Motor neuron (in vitro differentiated cells): ENCODE results near the gene UCK1. TPM values are rescaled to one million over a fixed set of nuclear protein-coding genes. Genes with fewer than 3 reads are reported as not detected.

Experiments used
- ATAC-seq, 8 experiments: fragments of 200-7000 bp; cut with Tn5 transposase; replicated peaks in 6 of 8; 2 replicates each; pipeline ENCODE4 v1.8.0; 2021; ENCODE audit warnings: mild to moderate bottlenecking in 8 of 8, moderate library complexity in 8 of 8
- H3K27ac ChIP-seq, 2 donors: fragments of 250-450 bp; sonication (Bioruptor Pico); 2 replicates each; pipeline ENCODE4 v1.9.0; 2021; ENCODE audit warnings: antibody characterized with exemption in 2 of 2, mild to moderate bottlenecking in 2 of 2, moderate library complexity in 1 of 2
- H3K4me1 ChIP-seq, 2 donors: fragments of 250-450 bp; sonication (Bioruptor Pico); replicated peaks in 1 of 2; 2 replicates each; pipeline ENCODE4 v1.6.1; 2021; ENCODE audit warnings: antibody characterized with exemption in 2 of 2, mild to moderate bottlenecking in 2 of 2, moderate library complexity in 1 of 2
- H3K4me3 ChIP-seq, 5 donors: fragments of 250-450 bp; sonication (Bioruptor Pico); 2 replicates each; pipeline ENCODE4 v1.9.0; 2021; ENCODE audit warnings: antibody characterized with exemption in 5 of 5, mild to moderate bottlenecking in 5 of 5, moderate library complexity in 4 of 5
- WGBS, 10 experiments: fragments of 450-650 bp; shearing (Covaris generic); methylation state at CpG; one replicate each; pipeline ENCODE4 v1.0.0; 2022; 5-methylcytosine and 5-hydroxymethylcytosine counted together
- in situ Hi-C, 9 experiments: fragments of 400-800 bp; cut with MboI; loops; one replicate each; pipeline ENCODE4 v1.15.0; 2021; ENCODE audit warnings: low sequenced_read_pairs in 9 of 9, low pct_unique_long_range_greater_than_20kb in 2 of 9; ENCODE audit not compliant: unreplicated experiment in 9 of 9
- total RNA-seq, 8 experiments: library from RNA; unstranded; fragments of 300-600 nt; gene quantifications; 2 replicates each; pipeline versions ENCODE4 v1.2.3 to v1.2.4, GENCODE V29; 2022

The UCK1 gene
- total RNA-seq, 8 experiments from 2014 or later: 12.7 to 28.2 (median 18.4) TPM

DNA sequence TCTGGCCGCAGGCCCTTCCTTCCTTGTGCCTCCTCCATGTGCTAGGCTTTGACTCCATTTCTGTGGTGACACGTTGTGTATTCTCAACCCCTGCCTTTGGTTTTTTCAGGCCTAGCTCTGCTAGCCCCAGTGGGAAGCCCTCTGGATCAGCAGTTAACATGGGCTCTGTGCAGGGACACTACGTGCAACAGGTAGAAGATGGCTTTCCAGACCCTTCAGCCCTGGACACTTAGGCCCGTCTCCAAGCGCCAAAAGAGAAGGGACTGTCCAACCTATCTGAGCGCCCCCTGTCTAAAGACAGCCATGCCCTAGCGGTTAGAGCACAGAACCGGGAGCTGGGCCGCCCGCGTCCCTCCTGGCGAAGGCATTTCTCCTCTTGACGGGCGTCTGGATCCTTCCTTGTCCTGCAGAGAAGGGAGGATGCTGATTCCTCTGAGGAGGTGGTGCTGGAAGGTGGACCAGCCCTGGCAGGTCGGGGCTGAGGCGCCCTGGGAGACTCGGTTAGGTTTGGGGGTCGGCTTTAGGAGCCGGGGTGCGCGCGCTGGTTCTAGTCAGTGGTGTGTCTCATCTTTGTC, 36.7 kb downstream of the UCK1 start:
- H3K4me3 ChIP-seq: no peak overlapping the region
- H3K4me1 ChIP-seq: no peaks in the 10 kb centered on the region
- 88 to 100% (median 92%) methylated on average over 1 to 15 of the region's 22 CpGs; no CpG with 5 or more reads in 5 of the 10 experiments for WGBS, 10 experiments
- no peak for ATAC-seq
- in situ Hi-C loops: loop anchor here in 1 of 9 experiments (25.0 kb wide), 1 partner anchor 132 kb away; no protein-coding TSS in a partner anchor
- H3K27ac ChIP-seq: no peak overlapping the region

DNA sequence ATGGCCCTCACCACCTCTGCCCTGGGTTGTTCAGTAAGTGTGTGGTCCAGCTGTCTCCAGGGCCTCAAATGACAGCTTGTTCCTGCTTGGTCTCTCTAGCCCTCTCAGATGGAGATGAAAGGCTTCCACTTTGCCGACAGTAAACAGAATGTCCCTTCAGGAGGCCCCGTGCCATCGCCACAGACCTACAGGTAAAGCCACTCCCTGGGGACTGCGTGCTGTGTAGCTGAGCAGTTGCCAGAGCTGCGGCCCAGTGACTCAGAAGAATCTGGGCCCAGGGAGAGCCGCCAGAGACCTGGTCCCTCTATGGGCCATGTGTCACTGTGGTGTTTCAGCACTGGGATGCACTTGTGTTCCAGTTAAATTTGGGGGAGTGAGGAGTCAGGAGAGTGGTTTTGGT, 39.0 kb downstream of the UCK1 start:
- Histone ChIP-seq H3K27ac (no peak overlapping the region), H3K4me1 (no peaks in the 10 kb centered on the region), H3K4me3 (no peak overlapping the region)
- in situ Hi-C loops: loop anchor here in 1 of 9 experiments (25.0 kb wide), 1 partner anchor 130 kb away; no protein-coding TSS in a partner anchor
- WGBS, 10 experiments: 50 to 100% (median 96%) methylated on average over 1 to 4 of the region's 6 CpGs; no CpG with 5 or more reads in 5 of the 10 experiments
- ATAC-seq: no peak

DNA sequence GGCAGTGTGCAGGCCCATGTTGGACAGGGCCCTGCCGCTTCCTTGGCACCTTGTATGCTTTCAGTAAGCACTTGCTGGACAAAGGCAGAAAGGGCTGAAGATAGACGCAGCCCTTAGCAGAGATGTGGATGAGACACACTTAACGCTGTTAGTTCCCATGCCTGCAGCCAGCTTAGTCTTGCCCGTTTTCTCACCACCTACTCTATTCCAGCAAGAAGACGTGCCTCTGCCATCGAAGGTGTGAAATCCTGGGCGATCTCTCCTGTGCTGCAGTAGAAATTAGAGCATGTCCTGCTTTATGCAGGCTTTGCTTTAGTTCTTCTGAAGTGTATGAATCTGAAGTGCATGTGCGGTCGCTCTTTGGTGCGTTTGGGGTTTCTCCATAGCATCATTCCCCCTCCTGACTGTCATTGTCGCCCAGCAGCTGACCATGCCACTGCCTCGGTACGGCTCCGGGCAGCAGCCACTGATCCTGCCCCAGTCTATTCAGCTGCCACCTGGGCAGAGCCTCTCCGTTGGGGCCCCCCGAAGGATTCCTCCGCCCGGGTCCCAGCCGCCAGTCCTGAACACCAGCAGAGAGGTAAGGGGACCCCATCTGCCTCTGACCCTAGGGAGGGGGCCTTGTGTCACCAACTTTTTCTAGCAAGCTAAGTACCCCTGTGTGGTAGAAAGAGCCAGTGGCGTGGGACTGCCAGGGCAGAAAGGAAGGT, 39.9 kb downstream of the UCK1 start:
- WGBS, 10 experiments: 82 to 100% (median 95%) methylated on average over 1 to 8 of the region's 20 CpGs; no CpG with 5 or more reads in 4 of the 10 experiments
- Histone ChIP-seq H3K4me1 (no peaks in the 10 kb centered on the region), H3K4me3 (no peak overlapping the region), H3K27ac (no peak overlapping the region)
- no peak for ATAC-seq
- in situ Hi-C loops: loop anchor here in 1 of 9 experiments (25.0 kb wide), 1 partner anchor 129 kb away; no protein-coding TSS in a partner anchor

DNA sequence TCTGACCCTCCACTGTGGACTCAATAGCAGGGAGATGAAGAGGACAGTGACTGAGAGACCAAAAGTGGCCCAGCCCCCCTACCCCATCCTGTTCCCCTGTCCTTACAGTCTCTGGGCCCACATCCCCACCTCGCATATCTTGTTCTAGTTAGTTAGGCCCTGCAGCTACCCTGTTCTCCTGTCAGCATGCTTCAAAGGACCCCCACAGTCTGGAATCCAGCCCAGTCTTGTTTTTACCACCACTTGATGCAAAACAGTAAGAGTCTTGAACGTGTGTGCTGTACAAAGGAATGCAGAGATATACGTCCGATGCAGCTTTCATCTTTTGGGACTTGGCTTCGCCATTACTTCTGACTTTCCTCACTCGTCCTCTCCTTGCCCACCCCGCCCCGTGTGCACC, 40.5 kb downstream of the UCK1 start:
- in situ Hi-C loops: loop anchor here in 1 of 9 experiments (25.0 kb wide), 1 partner anchor 128 kb away; no protein-coding TSS in a partner anchor
- Histone ChIP-seq H3K4me3 (no peak overlapping the region), H3K27ac (no peak overlapping the region), H3K4me1 (no peaks in the 10 kb centered on the region)
- no peak for ATAC-seq
- WGBS, 10 experiments: 33 to 72% (median 60%) methylated on average over 1 to 5 of the region's 8 CpGs; no CpG with 5 or more reads in 5 of the 10 experiments

DNA sequence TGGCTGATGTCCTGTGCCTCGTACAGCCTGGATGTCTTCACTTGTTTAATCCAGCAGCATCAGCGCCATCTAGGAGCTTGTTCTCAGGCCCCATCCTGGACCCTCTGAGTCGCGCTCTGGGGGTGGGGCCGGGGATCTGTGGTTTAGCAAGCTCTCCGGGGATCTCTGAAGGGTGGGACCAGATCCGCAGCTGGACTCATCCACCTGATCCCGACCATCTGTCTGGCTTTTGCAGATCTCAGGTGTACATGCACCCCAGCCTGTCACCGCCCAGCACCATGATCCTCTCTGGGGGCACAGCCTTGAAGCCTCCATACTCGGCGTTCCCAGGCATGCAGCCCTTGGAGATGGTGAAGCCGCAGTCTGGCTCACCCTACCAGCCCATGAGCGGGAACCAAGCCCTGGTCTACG, 43.4 kb downstream of the UCK1 start:
- Histone ChIP-seq H3K27ac (no peak overlapping the region), H3K4me3 (no peak overlapping the region), H3K4me1 (no peaks in the 10 kb centered on the region)
- 80 to 100% (median 93%) methylated on average over 1 to 2 of the region's 14 CpGs; no CpG with 5 or more reads in 7 of the 10 experiments for WGBS, 10 experiments
- in situ Hi-C loops: loop anchor here in 1 of 9 experiments (25.0 kb wide), 1 partner anchor 125 kb away; no protein-coding TSS in a partner anchor
- peak in 5 of 8 experiments; percentile 14 to 32 (median 18) for ATAC-seq

DNA sequence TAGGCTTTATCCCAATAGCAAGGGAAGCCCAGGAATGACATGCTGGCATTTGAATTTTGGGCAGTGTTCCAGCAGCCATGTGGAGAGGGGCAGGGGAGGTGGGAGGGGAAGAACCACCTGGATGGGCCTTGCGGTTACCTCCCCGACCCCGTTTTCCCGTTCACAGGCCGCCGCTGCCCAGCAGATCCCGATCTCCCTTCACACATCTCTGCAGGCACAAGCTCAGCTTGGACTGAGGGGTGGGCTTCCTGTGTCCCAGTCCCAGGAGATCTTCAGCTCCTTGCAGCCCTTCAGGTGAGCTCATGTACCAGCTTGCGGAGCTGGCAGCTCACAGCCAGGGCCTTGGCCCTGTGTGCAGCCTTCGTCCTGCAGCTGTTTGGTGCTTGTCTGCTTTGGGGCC, 44.1 kb downstream of the UCK1 start:
- Histone ChIP-seq H3K4me3 (no peak overlapping the region), H3K27ac (no peak overlapping the region), H3K4me1 (no peaks in the 10 kb centered on the region)
- in situ Hi-C loops: loop anchor here in 1 of 9 experiments (25.0 kb wide), 1 partner anchor 125 kb away; no protein-coding TSS in a partner anchor
- ATAC-seq: peak in 1 of 8 experiments; percentile 2
- WGBS, 10 experiments: 100% methylated on average over 2 of the region's 9 CpGs; no CpG with 5 or more reads in 9 of the 10 experiments

DNA sequence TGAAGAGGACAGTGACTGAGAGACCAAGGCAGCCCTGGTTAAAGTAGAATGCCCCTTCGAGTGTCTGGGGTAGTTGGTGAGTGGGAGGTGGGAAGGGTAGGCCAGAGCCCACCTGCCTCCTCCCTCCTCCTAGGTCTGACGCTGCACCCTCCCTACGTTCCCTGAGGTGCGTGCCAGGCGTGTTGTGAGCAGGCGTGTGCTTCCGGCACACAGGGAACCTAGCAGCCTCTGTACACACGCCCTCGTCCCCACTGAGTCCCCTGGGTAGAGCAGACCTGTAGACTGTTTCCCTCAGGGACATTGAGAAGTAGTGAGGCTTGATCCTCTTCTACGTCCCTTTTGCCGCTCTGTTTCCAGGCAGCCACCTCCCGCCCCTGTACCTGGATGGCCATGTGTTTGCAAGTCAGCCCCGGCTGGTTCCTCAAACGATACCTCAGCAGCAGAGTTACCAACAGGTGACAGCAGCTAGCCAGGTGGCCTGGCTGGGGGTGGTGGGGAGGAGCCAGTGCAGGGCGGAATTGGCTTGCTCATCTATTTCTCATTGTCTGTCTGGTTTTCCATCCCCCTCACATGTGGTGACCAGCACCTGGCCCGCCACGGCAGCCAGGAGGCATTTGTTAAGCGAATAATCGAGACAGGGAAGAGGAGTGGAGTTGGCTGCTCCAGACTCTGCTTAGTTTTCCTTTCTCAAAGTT, 45.2 kb downstream of the UCK1 start:
- in situ Hi-C loops: loop anchor here in 1 of 9 experiments (25.0 kb wide), 1 partner anchor 124 kb away; no protein-coding TSS in a partner anchor
- no peak overlapping the region for H3K4me3 ChIP-seq
- peak in 2 of 8 experiments; percentile 51 to 56 for ATAC-seq
- WGBS, 10 experiments: 40 to 100% (median 90%) methylated on average over 1 to 11 of the region's 19 CpGs; no CpG with 5 or more reads in 2 of the 10 experiments
- no peaks in the 10 kb centered on the region for H3K4me1 ChIP-seq
- no peak overlapping the region for H3K27ac ChIP-seq

DNA sequence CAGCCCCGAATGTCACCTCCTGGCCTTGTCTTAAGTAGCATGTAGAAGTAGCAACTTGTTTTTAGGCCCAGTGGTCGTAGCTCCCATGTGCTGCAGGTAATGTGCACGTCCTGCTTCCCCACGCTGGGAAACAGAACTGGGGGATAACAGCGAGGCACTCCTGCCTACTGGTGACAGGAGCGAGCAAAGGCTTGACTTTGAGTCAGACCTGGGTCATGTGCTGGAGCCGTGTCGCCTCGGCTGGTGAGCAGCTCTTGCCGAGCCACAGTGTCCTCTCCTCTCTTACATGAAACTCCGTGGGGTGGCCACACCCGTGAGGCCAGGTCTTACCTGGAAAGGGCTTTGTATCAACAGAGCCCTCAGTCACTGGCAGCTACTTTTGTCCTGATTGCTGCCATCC, 45.9 kb downstream of the UCK1 start:
- in situ Hi-C loops: loop anchor here in 1 of 9 experiments (25.0 kb wide), 1 partner anchor 123 kb away; no protein-coding TSS in a partner anchor
- Histone ChIP-seq H3K4me1 (no peaks in the 10 kb centered on the region), H3K27ac (no peak overlapping the region), H3K4me3 (no peak overlapping the region)
- ATAC-seq: no peak
- 88 to 100% (median 90%) methylated on average over 2 to 10 of the region's 12 CpGs; no CpG with 5 or more reads in 6 of the 10 experiments for WGBS, 10 experiments

DNA sequence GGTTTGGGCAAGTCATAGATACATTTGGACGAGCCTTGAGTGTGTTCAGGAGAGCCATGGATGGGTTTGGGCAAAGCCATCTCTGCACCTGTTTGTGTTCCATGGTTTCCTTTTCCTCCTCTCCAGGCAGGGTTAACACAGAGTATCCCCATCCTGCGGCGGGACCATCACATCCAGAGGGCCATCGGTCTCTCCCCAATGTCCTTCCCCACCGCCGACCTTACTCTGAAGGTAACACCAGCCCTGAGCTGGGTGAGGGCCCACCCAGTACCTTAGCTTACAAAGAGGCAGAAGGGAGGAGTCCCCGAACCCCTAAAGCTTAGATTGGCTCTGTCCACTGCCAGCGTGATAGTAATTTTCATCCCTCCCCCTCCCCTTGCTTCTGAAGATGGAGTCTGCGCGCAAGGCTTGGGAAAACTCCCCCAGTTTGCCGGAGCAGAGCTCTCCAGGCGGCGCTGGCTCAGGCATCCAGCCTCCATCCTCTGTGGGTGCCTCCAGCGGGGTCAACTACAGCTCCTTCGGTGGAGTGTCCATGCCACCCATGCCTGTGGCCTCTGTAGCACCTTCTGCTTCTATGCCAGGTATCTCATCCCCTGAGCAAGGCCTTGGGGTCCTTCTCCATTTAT, 46.4 kb downstream of the UCK1 start:
- H3K4me3 ChIP-seq: no peak overlapping the region
- H3K27ac ChIP-seq: no peak overlapping the region
- WGBS, 10 experiments: 98 to 100% (median 100%) methylated on average over 1 to 7 of the region's 15 CpGs; no CpG with 5 or more reads in 7 of the 10 experiments
- H3K4me1 ChIP-seq: no peaks in the 10 kb centered on the region
- in situ Hi-C loops: loop anchor here in 1 of 9 experiments (25.0 kb wide), 1 partner anchor 122 kb away; no protein-coding TSS in a partner anchor
- no peak for ATAC-seq

DNA sequence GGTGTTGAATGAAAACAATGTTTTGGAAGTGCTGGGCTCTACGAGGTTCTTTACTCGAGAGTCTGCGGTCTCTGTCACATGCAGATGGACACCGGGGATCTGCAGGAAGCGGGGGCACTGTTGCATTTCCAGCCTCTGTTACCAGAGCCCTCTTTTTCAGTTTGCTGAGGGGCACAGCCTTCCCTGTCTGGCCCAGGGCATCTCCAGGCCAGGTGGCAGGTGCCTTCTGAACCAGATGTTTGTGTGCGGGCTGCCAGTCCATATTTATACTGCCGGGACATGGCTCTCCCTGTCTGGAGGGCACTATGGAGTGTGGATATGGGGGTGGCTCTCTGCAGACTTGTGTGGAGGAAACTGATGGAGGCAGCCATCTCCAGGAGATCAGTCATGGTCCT, 47.0 kb downstream of the UCK1 start:
- in situ Hi-C loops: loop anchor here in 1 of 9 experiments (25.0 kb wide), 1 partner anchor 122 kb away; no protein-coding TSS in a partner anchor
- WGBS, 10 experiments: 80 to 98% methylated on average over 1 to 6 of the region's 7 CpGs; no CpG with 5 or more reads in 8 of the 10 experiments
- ATAC-seq: no peak

DNA sequence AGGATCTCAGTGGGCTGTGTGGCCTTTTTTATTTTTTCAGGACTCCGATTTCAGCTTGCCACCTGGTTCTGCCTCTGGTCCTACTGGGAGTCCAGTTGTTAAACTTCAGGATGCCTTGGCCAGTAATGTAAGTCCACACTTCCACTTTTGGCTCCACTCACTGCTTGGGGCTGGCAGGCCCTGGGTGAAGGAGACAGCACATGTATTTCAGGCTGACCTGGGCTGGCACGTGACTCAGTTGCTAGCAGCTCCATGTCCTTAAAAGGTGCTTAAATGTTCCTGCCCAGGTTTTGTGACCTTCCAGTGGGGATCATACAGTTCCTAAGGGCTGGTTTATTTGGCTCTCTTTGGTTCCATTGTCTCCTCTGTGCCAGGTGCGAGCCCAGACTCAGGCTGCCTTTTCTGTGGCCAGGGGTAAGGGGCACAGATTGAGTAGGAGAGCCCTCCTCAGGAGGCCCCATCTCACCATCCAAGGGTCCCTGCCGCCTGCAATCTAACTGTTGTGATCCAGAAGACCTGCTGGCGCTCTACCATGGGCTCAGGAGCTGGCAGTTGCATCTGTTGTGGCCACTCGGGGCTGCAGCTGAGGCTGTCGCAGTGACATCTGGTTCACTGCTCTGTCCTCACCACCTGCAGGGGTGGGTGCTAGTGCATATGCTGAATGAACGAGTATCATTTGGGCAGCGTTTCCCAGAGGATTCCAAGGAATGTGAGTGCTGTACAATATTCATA, 47.6 kb downstream of the UCK1 start:
- Histone ChIP-seq H3K27ac (no peak overlapping the region), H3K4me3 (no peak overlapping the region), H3K4me1 (no peaks in the 10 kb centered on the region)
- no peak for ATAC-seq
- 92 to 100% (median 100%) methylated on average over 2 to 7 of the region's 9 CpGs; no CpG with 5 or more reads in 5 of the 10 experiments for WGBS, 10 experiments
- in situ Hi-C loops: loop anchor here in 1 of 9 experiments (25.0 kb wide), 1 partner anchor 121 kb away; no protein-coding TSS in a partner anchor

More for the DNA sequence above, 47.0 kb downstream of the UCK1 start:
- no peaks in the 10 kb centered on the region for H3K4me1 ChIP-seq
- no peak overlapping the region for H3K27ac ChIP-seq
- H3K4me3 ChIP-seq: no peak overlapping the region
